ENCODE data around the gene DDA1.
"Not testable (repeated sequence)": the region's sequence is repeated elsewhere in the genome, so short reads cannot be mapped to it uniquely, and the experiment has no call there.

The DDA1 gene

GRCh38 chr19:17309198-17309964 is at the start of gene DDA1:
Gene DDA1 (plus strand): TSS chr19:17309563. CDS start chr19:17309655, 92 bp downstream.
- DNase-seq, result peak; percentile 99

- no peak for DNase-seq
Measured at GRCh38 chr19:17259934-17260333, 49.4 kb upstream of the DDA1 start.

GRCh38 chr19:17260842-17261325 is 48.5 kb upstream of the DDA1 start:
- DNase-seq, result peak; percentile 91

- no peak for DNase-seq
Measured at GRCh38 chr19:17262557-17262956, 46.8 kb upstream of the DDA1 start.

- DNase-seq, result no peak
Measured at GRCh38 chr19:17263712-17264640, 45.4 kb upstream of the DDA1 start.

GRCh38 chr19:17264641-17264979 is 44.8 kb upstream of the DDA1 start, which contains the start of gene USHBP1:
Gene USHBP1 (minus strand): TSS chr19:17264745. CDS start chr19:17264299, 446 bp downstream.
- DNase-seq, result no peak

GRCh38 chr19:17266026-17266425 is 43.3 kb upstream of the DDA1 start:
- DNase-seq, result no peak

GRCh38 chr19:17266589-17266974 is 42.8 kb upstream of the DDA1 start:
- DNase-seq, result no peak

GRCh38 chr19:17266975-17267788 is 42.2 kb upstream of the DDA1 start, which contains the start of gene BABAM1:
Gene BABAM1 (plus strand): TSS chr19:17267443. CDS start chr19:17268807, 1,364 bp downstream.
- DNase-seq, result peak; percentile 95

- DNase-seq, result no peak
Measured at GRCh38 chr19:17268754-17269153, 40.6 kb upstream of the DDA1 start.

- DNase-seq, result not testable (repeated sequence)
Measured at GRCh38 chr19:17274892-17275291, 34.5 kb upstream of the DDA1 start.

- no peak for DNase-seq
Measured at GRCh38 chr19:17275441-17276175, 33.8 kb upstream of the DDA1 start.

- DNase-seq, result no peak
Measured at GRCh38 chr19:17279436-17279835, 29.9 kb upstream of the DDA1 start.

- peak; percentile 66 for DNase-seq
Measured at GRCh38 chr19:17281391-17282304, 27.7 kb upstream of the DDA1 start, which contains the start of gene ANKLE1. Gene ANKLE1 (plus strand): TSS chr19:17281901. CDS start chr19:17281921, 20 bp downstream.

- DNase-seq, result peak; percentile 84
Measured at GRCh38 chr19:17282488-17283125, 26.8 kb upstream of the DDA1 start.

- DNase-seq, result no peak
Measured at GRCh38 chr19:17283504-17283996, 25.8 kb upstream of the DDA1 start.

- no peak for DNase-seq
Measured at GRCh38 chr19:17285415-17286135, 23.8 kb upstream of the DDA1 start.

- no peak for DNase-seq
Measured at GRCh38 chr19:17286263-17286662, 23.1 kb upstream of the DDA1 start.

GRCh38 chr19:17286752-17287151 is 22.6 kb upstream of the DDA1 start:
- no peak for DNase-seq
